ENCODE results near the gene RLN2. TPM values are rescaled to one million over a fixed set of nuclear protein-coding genes. Genes with fewer than 3 reads are reported as not detected.

RLN2 gene, protein sequence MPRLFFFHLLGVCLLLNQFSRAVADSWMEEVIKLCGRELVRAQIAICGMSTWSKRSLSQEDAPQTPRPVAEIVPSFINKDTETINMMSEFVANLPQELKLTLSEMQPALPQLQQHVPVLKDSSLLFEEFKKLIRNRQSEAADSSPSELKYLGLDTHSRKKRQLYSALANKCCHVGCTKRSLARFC
- total RNA-seq, result not detected in 2 replicates

DNA sequence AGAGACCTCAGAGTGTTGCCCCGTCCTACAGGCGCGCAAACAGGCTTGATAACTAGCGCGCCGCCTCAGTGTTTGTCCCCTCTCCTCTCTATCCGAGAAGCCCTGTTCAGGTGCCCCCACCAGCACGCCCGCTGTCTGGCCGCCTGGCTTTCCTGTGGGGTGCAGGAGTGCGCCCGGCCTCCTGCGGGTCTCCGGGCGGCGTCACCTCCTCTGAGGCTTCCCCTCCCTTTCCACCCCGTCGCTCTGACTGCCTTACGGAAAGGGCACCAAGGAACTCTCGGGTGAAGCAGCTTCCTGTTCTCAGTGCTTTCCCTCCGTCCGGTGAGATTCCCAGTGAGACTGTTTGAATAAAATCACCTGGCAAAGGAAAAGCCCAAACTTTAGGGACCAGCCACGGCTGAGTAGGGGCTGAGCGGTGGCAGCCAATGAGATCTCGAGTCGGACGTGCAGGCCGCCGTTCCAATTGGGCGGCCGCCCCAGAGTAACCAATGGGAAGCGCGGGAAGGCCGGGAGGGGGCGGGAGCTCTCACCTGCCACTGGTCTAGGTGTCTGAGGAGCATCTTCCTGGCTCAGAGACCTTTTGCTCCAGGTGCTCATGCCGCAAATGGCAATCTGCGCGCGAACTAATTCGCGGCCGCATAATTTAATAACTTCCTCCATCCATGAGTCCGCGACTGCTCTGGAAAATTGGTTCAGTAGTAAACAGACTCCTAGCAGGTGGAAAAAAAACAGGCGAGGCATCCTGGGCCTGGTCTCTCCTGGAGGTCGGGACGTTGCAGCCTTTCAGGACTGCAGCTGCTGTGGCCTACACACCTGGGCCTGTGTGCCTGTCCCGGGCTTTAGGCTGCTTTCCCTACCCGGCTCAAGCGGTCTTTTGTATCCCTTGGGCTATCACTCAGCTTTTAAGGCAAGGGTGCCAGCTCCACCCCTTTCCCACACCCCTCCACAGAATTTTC, at the start of gene RLN2:
TSS of gene RLN2 (minus strand) at position 877 of the 956 bp plus-strand sequence. CDS start at position 741, 136 bp downstream.

GRCh38 chr9:5338992-5339981, 34.8 kb upstream of the RLN2 start, which contains the start of gene RLN1:
Gene RLN1, minus strand, starts transcription at chr9:5339876. Its CDS starts 130 bp downstream, at chr9:5339746.

Small RNA genes lying within 50 kb of the gene (small RNA-seq; reads per million reads assigned to genes)
- not detected for gene HMGN2P31

Other genes starting within 250 kb of the RLN2 start
- not detected in 2 replicates for gene INSL6, start 119.1 kb downstream of the RLN2 start, total RNA-seq
- gene INSL4, start 73.3 kb downstream of the RLN2 start, total RNA-seq, result not detected in 2 replicates
- gene RLN1, start 35.2 kb upstream of the RLN2 start, total RNA-seq, result not detected in 2 replicates
- 13.2 and 17.6 TPM in 2 replicates for gene PLGRKT, start 133.2 kb upstream of the RLN2 start, total RNA-seq
- 1.8 TPM in 1 of 2 replicates, not detected in the other for gene CD274, start 145.8 kb upstream of the RLN2 start, total RNA-seq
- gene PDCD1LG2, start 205.8 kb upstream of the RLN2 start, total RNA-seq, result 4.4 and 8.2 TPM in 2 replicates